H1 (cell line): Measurements from ENCODE around the gene ID1. TPM values are rescaled to one million over a fixed set of nuclear protein-coding genes. Genes with fewer than 3 reads are reported as not detected.

ENCODE experiments used
- CTCF ChIA-PET: fragments of 300-600 bp; sonication (Branson Sonifier 250); formaldehyde crosslinking; loops from one replicate; lab custom pipeline; 2021; ENCODE audit not compliant: partially characterized antibody; lab: Charles Lee
- POLR2A ChIA-PET: fragments of 300-600 bp; sonication (Branson Sonifier 250); formaldehyde crosslinking; loops from one replicate; lab custom pipeline; 2021; ENCODE audit warnings: inconsistent platforms; ENCODE audit not compliant: partially characterized antibody; lab: Charles Lee
- DNase-seq, 2 experiments: peaks; one replicate each; pipeline versions ENCODE4 v3.0.0 to v3.0.0-alpha.2; 2010 to 2022; ENCODE audit warnings: low spot score in 2 of 2, low read depth in 1 of 2, mixed read lengths in 1 of 2
- FAIRE-seq: peaks from 2 replicates; lab custom pipeline; 2011; peaks lifted over from hg19 to GRCh38; lab: Jason Lieb, UNC
- H2AFZ ChIP-seq: 2 replicates; pipeline ENCODE4 v1.8.1; 2012; ENCODE audit warnings: low read length, inconsistent platforms
- H2AK5ac ChIP-seq: 2 replicates; pipeline ENCODE4 v1.6.1; 2013; ENCODE audit warnings: low read depth, low read length
- H2BK120ac ChIP-seq: replicated peaks from 2 replicates; pipeline ENCODE3; 2013; ENCODE audit warnings: low read depth, low read length, inconsistent platforms
- H2BK12ac ChIP-seq: 2 replicates; pipeline ENCODE4 v1.6.1; 2013; ENCODE audit warnings: low read depth, low read length
- H2BK15ac ChIP-seq: 2 replicates; pipeline ENCODE4 v1.6.1; 2013; ENCODE audit warnings: low read length
- H2BK20ac ChIP-seq: 2 replicates; pipeline ENCODE4 v1.6.1; 2013; ENCODE audit warnings: low read length
- H2BK5ac ChIP-seq: 2 replicates; pipeline ENCODE4 v1.6.1; 2013; ENCODE audit warnings: low read depth, low read length
- H3K14ac ChIP-seq: 2 replicates; pipeline ENCODE4 v1.6.1; 2013; ENCODE audit warnings: inconsistent platforms; ENCODE audit not compliant: insufficient read length
- H3K18ac ChIP-seq: 2 replicates; pipeline ENCODE4 v1.6.1; 2013; ENCODE audit warnings: low read length; ENCODE audit errors: extremely low read depth
- H3K23ac ChIP-seq: 2 replicates; pipeline ENCODE4 v1.6.1; 2013; ENCODE audit warnings: inconsistent platforms; ENCODE audit not compliant: insufficient read length
- H3K23me2 ChIP-seq: 2 replicates; pipeline ENCODE4 v1.6.1; 2013; ENCODE audit warnings: low read depth, low read length
- H3K27ac ChIP-seq: 2 replicates; pipeline ENCODE4 v1.6.1; 2011; ENCODE audit warnings: low read depth, low read length, inconsistent platforms
- H3K27me3 ChIP-seq, 4 experiments: replicated peaks in 1 of 4; 1 replicate in 1 of 4; 2 replicates in 3 of 4; pipeline versions ENCODE4 v1.6.1 to v1.8.1; 2011 to 2013; ENCODE audit warnings: low read length in 3 of 4, mild to moderate bottlenecking in 3 of 4, inconsistent platforms in 2 of 4, mixed read lengths in 2 of 4, moderate library complexity in 1 of 4; ENCODE audit not compliant: control insufficient read depth in 3 of 4, insufficient read depth in 3 of 4; ENCODE audit errors: extremely low read depth in 1 of 4
- H3K36me3 ChIP-seq, 4 experiments: 2 replicates each; pipeline versions ENCODE4 v1.6.1 to v1.8.1; 2011 to 2013; ENCODE audit warnings: mild to moderate bottlenecking in 4 of 4, low read length in 3 of 4, moderate library complexity in 2 of 4, control low read depth in 1 of 4, inconsistent platforms in 1 of 4; ENCODE audit not compliant: insufficient read depth in 4 of 4, control insufficient read depth in 2 of 4
- H3K4ac ChIP-seq: replicated peaks from 2 replicates; pipeline ENCODE3; 2013; ENCODE audit warnings: low read length, low read depth, mixed read lengths, inconsistent platforms; ENCODE audit not compliant: insufficient read length
- H3K4me1 ChIP-seq, 4 experiments: replicated peaks in 1 of 4; 1 replicate in 1 of 4; 2 replicates in 3 of 4; pipeline versions ENCODE4 v1.6.1 to v1.8.1; 2011 to 2013; ENCODE audit warnings: low read length in 3 of 4, inconsistent platforms in 2 of 4, mixed read lengths in 1 of 4; ENCODE audit not compliant: insufficient read depth in 4 of 4, control insufficient read depth in 3 of 4
- H3K4me2 ChIP-seq, 2 experiments: 2 replicates each; pipeline versions ENCODE4 v1.6.1 to v1.8.1; 2011 to 2013; ENCODE audit warnings: low read depth in 2 of 2, low read length in 2 of 2, control low read depth in 1 of 2, inconsistent platforms in 1 of 2, mild to moderate bottlenecking in 1 of 2; ENCODE audit not compliant: insufficient read depth in 1 of 2
- H3K4me3 ChIP-seq, 4 experiments: fragments of 200-600, 300-600 bp in 1 of 4; sonication (generic), shearing (Covaris generic), sonication (Bioruptor Twin) in 1 of 4; 2 replicates each; pipeline versions ENCODE4 v1.5.1 to v1.8.1; 2011 to 2016; ENCODE audit warnings: low read length in 4 of 4, low read depth in 3 of 4, control low read depth in 2 of 4, inconsistent platforms in 2 of 4, mild to moderate bottlenecking in 2 of 4, mixed read lengths in 1 of 4, moderate library complexity in 1 of 4; ENCODE audit not compliant: insufficient read depth in 2 of 4; ENCODE audit errors: extremely low read depth in 1 of 4
- H3K56ac ChIP-seq: replicated peaks from 2 replicates; pipeline ENCODE3; 2013; ENCODE audit warnings: low read depth, mild to moderate bottlenecking, mixed read lengths, low read length, inconsistent platforms; ENCODE audit not compliant: insufficient read length
- H3K79me1 ChIP-seq: 2 replicates; pipeline ENCODE4 v1.6.1; 2013; ENCODE audit warnings: low read depth, low read length, control low read depth
- H3K79me2 ChIP-seq, 2 experiments: 2 replicates each; pipeline versions ENCODE4 v1.6.1 to v1.8.1; 2012 to 2013; ENCODE audit warnings: low read length in 2 of 2, mild to moderate bottlenecking in 2 of 2, inconsistent platforms in 1 of 2; ENCODE audit not compliant: insufficient read depth in 2 of 2, control insufficient read depth in 1 of 2
- H3K9ac ChIP-seq, 4 experiments: replicated peaks in 1 of 4; 1 replicate in 1 of 4; 2 replicates in 3 of 4; pipeline versions ENCODE4 v1.6.1 to v1.8.1; 2011 to 2013; ENCODE audit warnings: low read depth in 3 of 4, low read length in 3 of 4, control low read depth in 2 of 4, mild to moderate bottlenecking in 2 of 4, moderate library complexity in 2 of 4, inconsistent platforms in 1 of 4; ENCODE audit errors: extremely low read depth in 1 of 4
- H3K9me3 ChIP-seq, 2 experiments: 2 replicates each; pipeline versions ENCODE4 v1.6.1 to v1.8.1; 2012 to 2013; ENCODE audit warnings: mild to moderate bottlenecking in 2 of 2, moderate library complexity in 2 of 2, control low read depth in 1 of 2, inconsistent platforms in 1 of 2, low read depth in 1 of 2, low read length in 1 of 2, mixed read lengths in 1 of 2; ENCODE audit not compliant: insufficient read depth in 2 of 2
- H4K20me1 ChIP-seq, 2 experiments: replicated peaks in 1 of 2; 2 replicates each; pipeline versions ENCODE3 to v1.8.1; 2011 to 2013; ENCODE audit warnings: inconsistent platforms in 2 of 2, low read length in 2 of 2, mild to moderate bottlenecking in 1 of 2; ENCODE audit not compliant: insufficient read depth in 2 of 2, control insufficient read depth in 1 of 2
- H4K5ac ChIP-seq: 2 replicates; pipeline ENCODE4 v1.6.1; 2013; ENCODE audit warnings: low read length, low read depth, mixed read lengths, inconsistent platforms; ENCODE audit not compliant: insufficient read length
- H4K8ac ChIP-seq: 2 replicates; pipeline ENCODE4 v1.8.0; 2013; ENCODE audit warnings: mild to moderate bottlenecking, moderate library complexity, low read length, inconsistent platforms; ENCODE audit not compliant: insufficient read depth; ENCODE audit errors: extremely low read depth
- H4K91ac ChIP-seq: replicated peaks from 2 replicates; pipeline ENCODE3; 2013; ENCODE audit warnings: low read length, mixed read lengths, inconsistent platforms; ENCODE audit not compliant: insufficient read length
- BCL11A ChIP-seq, 2 experiments: IDR thresholded peaks; one replicate each; pipeline ENCODE4 v1.6.1; 2011; ENCODE audit warnings: low read depth in 2 of 2, low read length in 2 of 2, mild to moderate bottlenecking in 2 of 2
- BRCA1 ChIP-seq: IDR thresholded peaks from 2 replicates; pipeline ENCODE4 v1.6.1; 2012; ENCODE audit warnings: low read depth, low read length, improper control_type of control experiment
- CREB1 ChIP-seq: IDR thresholded peaks from 2 replicates; pipeline ENCODE4 v1.6.1; 2012; ENCODE audit warnings: inconsistent platforms
- CTBP2 ChIP-seq: IDR thresholded peaks from 2 replicates; pipeline ENCODE4 v1.7.0; 2011; ENCODE audit warnings: borderline replicate concordance, mild to moderate bottlenecking, moderate library complexity, mixed read lengths, low read length; ENCODE audit not compliant: insufficient read depth, insufficient read length
- FOSL1 ChIP-seq: IDR thresholded peaks from 2 replicates; pipeline ENCODE4 v1.6.1; 2011; ENCODE audit warnings: mild to moderate bottlenecking, low read depth, low read length, moderate library complexity; ENCODE audit not compliant: insufficient read depth
- GTF2F1 ChIP-seq: IDR thresholded peaks from 2 replicates; pipeline ENCODE4 v1.6.1; 2012; ENCODE audit warnings: low read depth, low read length, improper control_type of control experiment, borderline replicate concordance
- JUND ChIP-seq: IDR thresholded peaks from 2 replicates; pipeline ENCODE4 v1.6.1; 2011; ENCODE audit warnings: mild to moderate bottlenecking, improper control_type of control experiment, low read length
- MAFK ChIP-seq: IDR thresholded peaks from 2 replicates; pipeline ENCODE4 v1.6.1; 2012; ENCODE audit warnings: low read depth, mild to moderate bottlenecking, improper control_type of control experiment, low read length
- POU5F1 ChIP-seq: IDR thresholded peaks from 2 replicates; pipeline ENCODE4 v1.6.1; 2011; ENCODE audit warnings: low read depth, mild to moderate bottlenecking, low read length, moderate library complexity
- SIRT6 ChIP-seq: IDR thresholded peaks from one replicate; pipeline ENCODE4 v1.7.1; 2012; ENCODE audit warnings: low read length, inconsistent platforms
- SP4 ChIP-seq: IDR thresholded peaks from 2 replicates; pipeline ENCODE4 v1.6.1; 2012; ENCODE audit warnings: low read length, inconsistent platforms
- TAF7 ChIP-seq: optimal IDR thresholded peaks from 2 replicates; pipeline ENCODE3; 2011; ENCODE audit warnings: low read depth, mild to moderate bottlenecking, inconsistent platforms, low read length, moderate library complexity, borderline replicate concordance
- YY1 ChIP-seq: IDR thresholded peaks from 2 replicates; pipeline ENCODE4 v1.6.1; 2011; ENCODE audit warnings: low read depth, mild to moderate bottlenecking, low read length
- WGBS, 2 experiments: shearing (Covaris generic) in 1 of 2; methylation state at CpG; one replicate each; pipeline versions ENCODE4 v1.1.6 to v1.1.7; 2013 to 2015; ENCODE audit warnings: low lambda C conversion rate in 2 of 2, mixed read lengths in 2 of 2, inconsistent platforms in 1 of 2, low coverage in 1 of 2, missing lambda C conversion rate in 1 of 2; ENCODE audit not compliant: insufficient replicate concordance in 2 of 2, insufficient coverage in 1 of 2, insufficient read length in 1 of 2; ENCODE audit errors: extremely low coverage in 1 of 2, missing lambda C conversion rate in 1 of 2; 5-methylcytosine and 5-hydroxymethylcytosine counted together
- polyA plus RNA-seq, 7 experiments: library from polyadenylated mRNA; depleted of rRNA in 3 of 7; stranded (reverse) in 5 of 7; unstranded in 2 of 7; fragments of >200 nt in 5 of 7; fragments of 200-250 nt in 2 of 7; gene quantifications; 1 replicate in 5 of 7; 2 replicates in 1 of 7; 4 replicates in 1 of 7; pipeline versions ENCODE4 v1.2.1 to v1.2.3, GENCODE V29; 2011 to 2013; ENCODE audit warnings: missing spikeins in 2 of 7, mixed read lengths in 2 of 7
- total RNA-seq: library from RNA; stranded (reverse); fragmentation: NEBNext Ultra II Directional; extraction: Animal tissue kit (Norgen Biotek cat#: 25700); gene quantifications from 2 replicates; pipeline ENCODE4 v1.2.1, GENCODE V29; 2021
- TF ChIP-seq, protein P1 (sequence below): IDR thresholded peaks from 2 replicates; pipeline ENCODE4 v1.6.1; 2011; ENCODE audit warnings: low read length, improper control_type of control experiment

Gene ID1
- total and polyA plus RNA-seq, 2 of the 8 experiments (the other 6 are each of a cell fraction or from before 2014, with no cell fraction given): 120 to 357 TPM

DNA sequence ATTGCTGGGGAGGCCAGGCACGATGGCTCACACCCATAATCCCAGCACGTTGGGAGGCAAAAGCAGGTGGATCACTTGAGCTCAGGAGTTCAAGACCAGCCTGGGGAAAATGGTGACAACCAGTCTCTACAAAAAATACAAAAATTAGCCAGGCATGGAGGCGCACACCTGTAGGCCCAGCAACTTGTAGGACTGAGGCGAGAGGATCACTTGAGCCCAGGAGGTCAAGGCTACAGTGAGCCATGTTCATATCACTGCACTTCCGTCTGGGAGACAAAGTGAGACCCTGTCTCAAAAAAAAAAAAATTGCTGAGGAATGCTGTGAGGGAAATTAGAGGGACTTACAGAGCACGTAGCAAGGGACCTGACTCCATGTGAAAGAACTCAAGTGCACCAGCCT, 40.8 kb upstream of the ID1 start:
- Histone ChIP-seq H2BK120ac (no peak overlapping the region), H4K5ac (no peak overlapping the region), H4K91ac (no peak overlapping the region), H3K23ac (no peak overlapping the region), H2BK5ac (no peak overlapping the region), H2AK5ac (no peak overlapping the region), H2BK20ac (no peak overlapping the region), H3K27me3 (no peaks in the 10 kb centered on the region), H3K4me2 (no peak overlapping the region), H3K79me1 (no peaks in the 10 kb centered on the region), H3K9ac (no peak overlapping the region), H3K4me1 (peaks cover 6 to 31% (median 14%) of the 10 kb centered on the region in 4 experiments), H3K56ac (no peak overlapping the region), H3K23me2 (no peaks in the 10 kb centered on the region), H4K20me1 (peaks cover 1 to 2% of the 10 kb centered on the region in 2 experiments), H2BK12ac (no peak overlapping the region), H3K79me2 (no peaks in the 10 kb centered on the region), H3K9me3 (no peaks in the 10 kb centered on the region), H2AFZ (no peak overlapping the region), H4K8ac (no peak overlapping the region), H3K14ac (no peak overlapping the region), H3K4me3 (no peak overlapping the region), H2BK15ac (no peak overlapping the region), H3K4ac (no peak overlapping the region), H3K18ac (no peak overlapping the region), H3K36me3 (peaks cover 24 to 48% (median 37%) of the 10 kb centered on the region in 4 experiments), H3K27ac (no peak overlapping the region)
- 95% methylated on average over 6 of the region's 6 CpGs; no CpG with 5 or more reads in 1 of the 2 experiments for WGBS, 2 experiments
- DNase-seq (no peak), FAIRE-seq (no peak)
- ChIA-PET POLR2A (interaction anchor here (1.5 to 24.3 kb wide), 4 partner anchors 12 to 159 kb away, joined by 3 to 1033 read pairs (median 8); partner anchors contain the start of gene ID1), CTCF (interaction anchor here (0.9 to 30.5 kb wide), 8 partner anchors 6 to 70 kb away, joined by 3 to 1559 read pairs (median 38); partner anchors contain the start of gene ID1)
- TF ChIP-seq TAF7: no peak
- no peak for TF ChIP-seq BCL11A (IDR thresholded peaks at IDR 0.05; ENCODE audit: low read depth in 2 of 2, low read length in 2 of 2)
- TF ChIP-seq BRCA1: no peak
- no peak for TF ChIP-seq SIRT6
- no peak for TF ChIP-seq JUND
- no peak for TF ChIP-seq YY1
- no peak for TF ChIP-seq POU5F1
- no peak for TF ChIP-seq GTF2F1
- TF ChIP-seq MAFK: no peak
- TF ChIP-seq CTBP2: no peak
- TF ChIP-seq, protein P1, sequence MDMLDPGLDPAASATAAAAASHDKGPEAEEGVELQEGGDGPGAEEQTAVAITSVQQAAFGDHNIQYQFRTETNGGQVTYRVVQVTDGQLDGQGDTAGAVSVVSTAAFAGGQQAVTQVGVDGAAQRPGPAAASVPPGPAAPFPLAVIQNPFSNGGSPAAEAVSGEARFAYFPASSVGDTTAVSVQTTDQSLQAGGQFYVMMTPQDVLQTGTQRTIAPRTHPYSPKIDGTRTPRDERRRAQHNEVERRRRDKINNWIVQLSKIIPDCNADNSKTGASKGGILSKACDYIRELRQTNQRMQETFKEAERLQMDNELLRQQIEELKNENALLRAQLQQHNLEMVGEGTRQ: no peak
- TF ChIP-seq FOSL1: no peak
- TF ChIP-seq CREB1: no peak
- no peak for TF ChIP-seq SP4
